Measurements from ENCODE around the gene UGT1A9. TPM values are rescaled to one million over a fixed set of nuclear protein-coding genes. Genes with fewer than 3 reads are reported as not detected.

The UGT1A9 gene
- total RNA-seq, 1 donor from 2014 or later: not detected

GRCh38 chr2:233822101-233822771 lies 150.5 kb downstream of the UGT1A9 start:
- Histone ChIP-seq H3K27ac (no peak overlapping the region), H3K9me3 (no peaks in the 10 kb centered on the region), H3K4me1 (no peaks in the 10 kb centered on the region), H3K4me3 (no peak overlapping the region), H3K27me3 (ENCODE audit: low read depth) (peaks cover 4% of the 10 kb centered on the region), H3K36me3 (no peaks in the 10 kb centered on the region)
- ATAC-seq: no peak
- intact Hi-C loops (cut with DNase I): no loop called here
- no peak for DNase-seq
- no peak for TF ChIP-seq CTCF (IDR thresholded peaks at IDR 0.05)

Other genes with a start within 250 kb of the UGT1A9 start
- 45.4 TPM for gene USP40, start 105.1 kb upstream of the UGT1A9 start, total RNA-seq
- gene UGT1A8, start 54.3 kb upstream of the UGT1A9 start, total RNA-seq: not detected
- gene UGT1A10, start 35.5 kb upstream of the UGT1A9 start, total RNA-seq: not detected
- gene UGT1A7, start 10.0 kb downstream of the UGT1A9 start, total RNA-seq: not detected
- gene UGT1A6, start 21.0 kb downstream of the UGT1A9 start, total RNA-seq: 2.3 TPM
- 0.27 TPM for gene UGT1A5, start 41.0 kb downstream of the UGT1A9 start, total RNA-seq
- not detected for gene UGT1A4, start 46.8 kb downstream of the UGT1A9 start, total RNA-seq
- not detected for gene UGT1A3, start 57.1 kb downstream of the UGT1A9 start, total RNA-seq
- gene UGT1A1, start 88.4 kb downstream of the UGT1A9 start, total RNA-seq: 0.24 TPM
- not detected for gene MROH2A, start 106.4 kb downstream of the UGT1A9 start, total RNA-seq
- 1.5 TPM for gene HJURP, start 182.6 kb downstream of the UGT1A9 start, total RNA-seq
- gene TRPM8, start 245.5 kb downstream of the UGT1A9 start, total RNA-seq: not detected

Measured in lower lobe of right lung (tissue), 2 donors.